Amygdala (tissue), 56 donors: Measurements from ENCODE around the gene NEDD4L.

Experiments
- DNase-seq, 56 donors: peaks; one replicate each; lab custom pipeline; 2025; lab: John Stamatoyannopoulos, UW

NEDD4L gene

DNA sequence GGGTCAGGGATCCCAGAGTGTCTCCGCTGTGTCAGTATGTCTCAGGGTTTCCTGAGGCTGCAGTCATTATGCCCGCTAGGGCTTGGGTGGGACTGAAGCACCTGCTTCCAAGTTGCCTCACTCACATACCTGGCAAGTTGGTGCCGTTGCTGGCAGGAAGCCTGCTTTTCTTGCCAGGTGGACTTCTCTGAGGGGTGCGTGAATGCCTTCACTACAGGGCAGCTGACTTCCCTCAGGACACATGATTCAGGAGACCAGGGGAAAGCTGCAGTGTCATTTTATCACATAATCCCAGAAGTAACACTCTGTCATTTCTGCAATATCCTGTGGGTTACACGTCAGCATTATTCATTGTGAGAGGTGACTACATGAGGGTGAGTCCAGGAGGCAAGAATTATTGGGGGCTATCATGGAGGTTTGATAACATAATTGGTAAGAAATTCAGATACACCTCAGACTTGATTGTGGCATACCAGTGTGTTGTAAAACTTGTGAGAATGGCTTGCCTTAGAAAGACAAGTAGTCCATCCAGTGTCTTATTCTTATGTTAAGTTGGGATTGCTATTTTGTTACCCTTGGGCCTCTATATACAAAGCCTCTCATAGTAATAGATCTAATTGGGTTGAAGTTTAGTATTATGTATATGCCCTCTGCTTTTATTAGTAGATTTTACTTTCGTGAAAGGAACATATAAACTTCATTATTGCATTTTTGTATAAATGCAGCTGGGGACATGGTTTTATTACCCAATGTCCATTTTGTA lies 44.1 kb downstream of the NEDD4L start:
- no peak for DNase-seq

DNA sequence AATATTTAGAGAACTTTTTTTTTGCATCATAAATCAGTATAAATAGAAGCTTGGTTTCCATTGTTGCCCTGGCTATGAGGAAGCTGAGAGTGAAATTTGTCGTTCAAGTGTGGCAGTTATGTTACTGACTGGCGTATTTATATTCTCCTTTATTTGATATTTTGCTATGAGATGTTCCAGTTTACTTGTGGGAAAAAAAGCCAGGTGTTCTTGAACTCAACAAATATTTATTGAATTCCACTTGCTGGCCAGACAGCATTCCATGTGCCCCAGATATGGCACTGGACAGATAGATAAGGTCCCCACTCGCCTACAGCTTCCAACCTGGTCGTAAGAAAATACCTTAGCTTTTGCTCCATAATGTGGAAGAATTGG lies 44.7 kb downstream of the NEDD4L start:
- no peak for DNase-seq

DNA sequence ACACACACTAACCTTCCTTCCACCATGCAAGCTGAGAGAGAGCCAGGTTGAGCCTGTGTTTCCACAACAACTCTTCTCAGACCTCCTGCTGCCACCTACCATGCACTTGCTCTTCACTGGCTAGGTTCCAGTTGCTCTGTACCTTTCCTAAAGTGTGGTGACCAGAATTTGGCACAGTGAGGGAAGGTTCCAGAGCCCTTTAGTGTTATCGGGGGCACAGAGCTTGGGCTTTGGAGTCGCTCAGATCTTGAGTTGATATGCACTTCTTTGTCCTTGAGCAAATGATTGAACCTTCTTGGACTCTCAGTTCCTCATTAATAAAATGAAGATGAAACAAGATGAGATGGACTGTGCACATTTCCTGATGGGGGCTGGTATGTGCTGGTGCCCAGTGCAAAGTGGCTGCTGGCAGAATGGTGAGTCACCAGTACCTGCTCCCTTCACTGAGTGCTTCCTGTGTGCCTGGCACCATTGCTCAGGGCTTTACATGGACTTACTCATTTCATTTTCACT lies 47.1 kb downstream of the NEDD4L start:
- no peak for DNase-seq

DNA sequence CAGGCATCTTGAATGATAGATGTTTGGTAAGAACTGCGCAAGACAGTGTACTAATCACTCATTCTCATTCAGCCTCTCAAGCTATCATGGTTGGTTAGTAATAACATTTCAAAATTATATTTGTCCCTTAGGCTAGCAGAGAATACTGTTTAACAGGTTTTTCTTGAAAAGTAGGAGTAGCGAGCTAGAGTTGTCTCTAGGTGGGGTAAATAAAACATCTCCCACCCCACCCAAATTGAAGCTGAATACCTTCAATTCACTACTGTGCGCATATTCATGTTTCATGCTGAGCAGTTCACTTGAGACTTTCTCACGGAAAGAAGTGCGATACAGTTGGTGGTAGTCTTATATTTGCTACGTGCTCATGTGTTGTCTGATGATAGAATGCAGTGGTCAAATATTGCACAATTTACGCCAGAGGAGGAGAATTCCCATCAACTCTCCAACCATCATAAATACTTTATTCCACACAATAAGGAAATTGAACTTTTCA lies 49.3 kb downstream of the NEDD4L start:
- no peak for DNase-seq

DNA sequence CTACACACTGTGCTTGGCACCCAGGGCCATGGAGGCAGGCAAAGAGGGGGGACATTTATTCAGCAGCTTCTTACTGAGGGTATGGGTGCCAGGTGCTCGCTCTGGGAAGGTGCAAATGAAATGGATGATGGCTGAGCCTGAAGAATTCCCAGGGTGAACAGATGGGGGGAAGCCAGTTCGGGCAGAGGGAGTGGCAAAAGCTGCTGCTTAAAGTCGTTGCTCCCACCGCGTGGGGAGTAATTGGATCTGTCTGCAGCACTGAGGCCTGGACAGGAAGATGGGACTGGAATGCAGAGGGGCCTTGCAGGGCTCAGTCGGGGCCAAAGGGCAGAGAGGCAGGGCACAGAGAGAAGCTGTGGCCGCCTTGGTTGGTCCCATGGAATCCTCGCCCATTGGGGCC lies 51.2 kb downstream of the NEDD4L start:
- no peak for DNase-seq

DNA sequence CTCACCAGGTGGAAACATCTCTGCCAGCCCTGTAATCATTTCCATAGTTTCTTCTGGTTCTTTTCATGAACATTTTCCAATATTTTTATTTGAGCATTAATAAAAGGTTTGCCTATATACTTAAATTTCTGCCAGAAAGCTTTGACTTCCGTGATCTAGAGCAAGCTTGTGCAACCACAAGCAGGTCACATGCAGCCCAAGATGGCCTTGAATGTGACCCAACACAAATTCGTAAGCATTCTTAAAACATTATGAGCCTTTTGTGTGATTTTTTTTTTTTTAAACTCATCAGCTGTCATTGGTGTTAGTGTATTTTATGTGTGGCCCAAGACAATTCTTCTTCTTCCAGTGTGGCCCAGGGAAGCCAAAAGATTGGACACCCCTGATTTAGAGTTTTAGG lies 51.6 kb downstream of the NEDD4L start:
- no peak for DNase-seq

DNA sequence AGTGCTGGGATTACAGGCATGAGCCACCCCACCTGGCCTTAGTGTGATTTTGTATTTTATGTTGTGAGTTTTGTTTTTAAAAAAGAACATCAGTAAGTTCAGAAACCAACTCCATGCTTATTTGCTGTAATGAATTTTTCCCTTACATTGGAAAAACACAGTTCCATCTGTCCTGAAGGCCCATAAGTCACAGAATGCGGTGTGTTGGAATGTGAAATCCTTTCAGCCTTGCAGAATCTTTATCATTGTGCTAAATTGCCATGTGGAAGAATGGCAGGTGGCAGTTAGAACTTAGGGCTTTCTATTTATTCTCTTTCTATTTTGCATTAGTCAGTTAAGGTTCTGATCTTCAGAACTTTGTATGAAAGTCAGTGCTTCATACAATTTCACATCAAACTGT lies 52.6 kb downstream of the NEDD4L start:
- no peak for DNase-seq

DNA sequence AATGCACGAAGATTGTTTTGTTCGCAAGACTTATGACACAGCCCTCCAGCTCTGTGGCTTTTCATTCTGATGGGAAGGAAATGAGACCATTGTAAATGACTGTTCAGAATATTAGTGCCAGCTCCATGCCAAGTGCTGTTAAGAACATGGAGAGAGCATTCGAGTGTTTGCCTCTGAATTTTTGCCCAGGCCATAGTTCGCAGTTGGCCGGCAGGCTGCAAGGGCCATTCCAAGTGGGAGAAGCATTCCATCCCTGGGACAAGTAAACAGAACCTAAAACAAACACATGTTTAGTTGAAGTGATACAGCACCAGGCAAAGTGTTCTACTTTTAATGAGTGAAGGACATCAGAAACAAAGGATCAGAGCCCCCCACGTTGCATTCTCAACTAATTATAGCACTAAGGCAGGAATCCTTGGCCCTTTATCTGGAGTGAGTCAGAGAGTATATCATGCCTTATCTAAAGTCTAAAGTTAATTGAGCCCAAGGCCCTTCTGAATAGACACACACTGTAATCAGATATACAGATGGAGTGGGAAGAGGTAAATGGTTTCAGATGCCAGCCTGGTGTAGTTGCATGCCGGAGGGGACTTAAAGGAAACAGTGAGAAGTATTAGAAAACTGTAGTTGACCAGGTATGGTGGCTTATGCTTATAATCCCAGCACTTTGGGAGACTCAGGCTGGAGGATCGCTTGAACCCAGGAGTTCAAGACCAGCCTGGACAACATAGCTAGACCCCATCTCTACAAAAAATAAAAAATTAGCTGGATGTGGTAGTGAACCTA lies 53.3 kb downstream of the NEDD4L start:
- peak in 3 of 56 donors; percentile 6 to 15 (median 12) for DNase-seq

DNA sequence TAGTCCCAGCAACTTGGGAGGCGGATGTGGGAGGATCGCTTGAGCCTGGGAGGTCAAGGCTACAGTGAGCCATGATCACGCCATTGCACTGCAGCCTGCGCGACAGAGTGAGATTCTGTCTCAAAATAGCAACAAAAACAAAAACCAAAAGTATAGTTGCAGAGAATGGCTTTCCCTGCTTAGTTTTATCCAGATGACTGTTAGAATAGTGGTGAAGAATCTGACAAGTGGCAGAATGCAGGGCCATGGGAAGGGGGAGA lies 53.8 kb downstream of the NEDD4L start:
- no peak for DNase-seq

DNA sequence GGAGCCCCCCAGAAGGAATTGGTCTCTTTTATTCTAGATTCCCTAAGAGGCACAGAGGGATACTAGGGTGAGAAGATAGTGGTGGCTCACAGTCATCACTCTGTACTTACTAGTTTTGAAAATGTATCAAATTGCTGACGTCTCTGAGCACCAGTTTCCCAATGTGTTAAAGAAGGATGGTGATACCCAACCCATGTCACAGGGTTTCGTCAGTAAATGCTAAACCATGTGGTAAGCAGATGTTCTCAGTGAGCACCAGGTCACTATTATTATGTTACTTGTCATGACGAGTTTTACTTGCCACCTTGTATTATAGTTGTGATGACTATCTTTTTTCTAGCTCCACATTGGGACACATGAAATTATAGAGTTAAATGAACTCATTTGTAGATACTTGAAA lies 54.7 kb downstream of the NEDD4L start:
- no peak for DNase-seq

DNA sequence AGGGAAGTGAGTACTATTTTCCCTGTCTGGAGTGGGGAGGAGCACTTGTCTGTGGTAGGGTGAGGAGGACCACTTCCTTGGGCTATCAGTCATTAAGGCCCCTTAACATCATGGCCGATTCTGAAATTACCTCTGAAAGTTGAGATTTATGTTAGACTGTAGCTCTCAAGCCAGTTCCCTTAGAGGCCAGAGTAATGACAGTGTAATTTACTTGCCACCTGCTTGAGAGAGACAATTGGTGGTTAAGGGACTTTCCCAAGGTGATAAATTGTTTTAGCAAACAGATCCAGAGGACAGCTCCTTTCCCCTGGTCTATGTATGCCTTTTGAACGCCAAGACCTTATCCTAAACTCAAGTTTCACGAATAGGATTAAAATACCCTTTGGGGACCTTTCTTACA lies 56.1 kb downstream of the NEDD4L start:
- DNase-seq, result no peak

DNA sequence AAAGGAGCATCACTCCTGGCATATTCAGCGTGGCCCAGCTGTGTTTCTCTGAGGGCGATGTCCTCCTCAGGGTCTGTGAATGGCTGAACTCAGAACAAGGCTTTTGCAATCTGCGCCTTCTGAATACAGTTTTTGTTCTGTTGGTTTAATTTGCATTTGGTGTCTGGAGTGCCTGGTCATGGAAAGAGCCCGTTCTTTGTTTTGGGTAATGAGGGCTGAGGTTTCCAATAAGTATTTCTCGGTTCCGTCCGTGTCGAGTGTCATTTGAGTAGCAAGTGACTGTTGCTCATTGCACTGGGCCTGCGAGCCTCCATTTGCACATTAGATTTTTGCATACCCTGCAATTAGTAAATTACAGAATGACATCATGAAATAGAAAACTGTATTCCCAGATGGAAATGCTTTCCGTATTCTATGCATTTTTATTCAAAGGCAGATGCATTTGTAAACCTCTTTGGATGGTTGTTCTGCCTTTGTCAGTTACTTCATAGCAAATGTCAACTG lies 57.3 kb downstream of the NEDD4L start:
- peak in 51 of 56 donors; percentile 13 to 91 (median 61) for DNase-seq

DNA sequence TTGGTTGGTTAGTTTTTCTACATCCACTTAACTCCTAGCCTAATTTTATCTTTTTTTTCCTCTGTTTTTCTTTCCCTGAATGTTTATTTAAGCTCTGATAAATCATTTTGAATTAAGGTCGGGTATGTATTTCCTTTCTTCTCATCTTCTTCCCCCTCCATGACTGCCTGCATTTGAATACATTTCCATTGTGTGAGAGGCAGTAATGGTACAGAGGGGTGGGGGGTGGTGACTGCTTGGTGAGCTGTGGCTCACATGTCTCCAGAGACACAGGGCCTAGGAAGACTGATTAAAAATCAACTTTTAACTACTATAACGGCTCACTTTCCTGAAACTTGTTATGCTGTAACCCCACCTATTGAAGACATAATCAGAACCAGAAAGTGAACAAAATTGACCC lies 58.0 kb downstream of the NEDD4L start:
- no peak for DNase-seq

DNA sequence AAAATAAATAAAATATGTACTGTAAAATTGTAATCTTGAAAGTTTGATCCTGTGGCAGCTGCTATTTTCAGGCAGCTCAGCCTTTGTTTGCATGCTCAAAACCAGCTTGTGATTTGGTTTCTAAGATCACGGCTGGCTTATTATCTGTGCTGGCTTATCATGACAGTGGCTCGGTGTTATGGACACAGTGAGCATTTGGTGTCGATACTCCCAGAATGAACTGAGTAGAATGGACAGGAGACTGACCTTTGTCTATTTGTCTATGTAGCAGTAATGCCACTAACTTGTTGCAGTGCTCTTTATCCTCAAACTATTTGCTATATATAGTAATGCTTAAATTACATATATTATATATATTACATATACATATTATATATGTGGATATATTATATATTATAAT lies 58.8 kb downstream of the NEDD4L start:
- no peak for DNase-seq

DNA sequence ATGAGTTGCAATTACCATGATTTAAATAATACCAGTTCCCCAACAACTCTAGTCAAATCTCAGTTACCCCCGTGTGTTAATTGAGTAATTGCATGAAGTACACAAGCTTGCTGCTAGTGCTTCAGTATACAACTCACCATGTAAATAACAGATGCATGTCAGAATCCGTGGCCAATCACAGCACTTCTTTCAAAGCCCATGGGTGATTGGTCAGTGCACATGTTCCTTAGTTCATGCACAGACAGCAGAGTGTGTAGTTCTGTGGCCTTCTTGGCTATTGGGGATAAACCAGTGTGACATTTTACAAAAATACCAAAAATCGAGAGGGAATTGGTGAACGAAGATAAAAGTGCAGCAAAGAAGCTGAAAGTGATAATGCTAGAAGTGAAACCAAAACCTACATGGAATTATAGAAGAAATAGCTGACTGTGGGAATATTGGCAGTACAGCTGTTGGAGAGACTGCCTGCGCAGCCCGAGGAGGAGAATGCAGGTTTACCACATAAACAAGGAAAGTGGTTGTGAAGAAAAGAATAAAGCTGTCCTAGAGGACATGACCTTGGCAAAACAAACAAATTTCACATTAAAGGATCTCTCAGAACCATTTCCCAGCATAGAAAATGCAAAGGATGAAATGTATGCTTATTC lies 59.4 kb downstream of the NEDD4L start:
- DNase-seq, result peak in 4 of 56 donors; percentile 8 to 35 (median 20)

DNA sequence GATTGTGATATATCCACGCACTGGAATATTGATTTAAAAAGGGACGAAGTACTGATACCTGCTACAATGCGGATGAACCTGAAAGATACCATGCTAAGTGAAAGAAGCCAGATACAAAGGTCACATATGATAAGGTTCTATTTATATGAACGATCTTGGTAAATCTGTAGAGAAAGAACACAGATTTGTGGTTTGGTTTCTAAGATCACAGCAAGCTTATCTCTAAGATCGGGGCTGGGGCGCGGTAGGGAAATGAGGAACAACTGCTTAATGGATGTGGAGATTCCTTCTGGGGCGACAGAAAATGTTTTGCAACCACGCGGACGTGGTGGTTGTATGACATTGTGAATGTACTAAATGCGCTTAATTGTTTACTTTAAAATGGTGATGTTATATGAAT lies 60.1 kb downstream of the NEDD4L start:
- DNase-seq, result no peak

DNA sequence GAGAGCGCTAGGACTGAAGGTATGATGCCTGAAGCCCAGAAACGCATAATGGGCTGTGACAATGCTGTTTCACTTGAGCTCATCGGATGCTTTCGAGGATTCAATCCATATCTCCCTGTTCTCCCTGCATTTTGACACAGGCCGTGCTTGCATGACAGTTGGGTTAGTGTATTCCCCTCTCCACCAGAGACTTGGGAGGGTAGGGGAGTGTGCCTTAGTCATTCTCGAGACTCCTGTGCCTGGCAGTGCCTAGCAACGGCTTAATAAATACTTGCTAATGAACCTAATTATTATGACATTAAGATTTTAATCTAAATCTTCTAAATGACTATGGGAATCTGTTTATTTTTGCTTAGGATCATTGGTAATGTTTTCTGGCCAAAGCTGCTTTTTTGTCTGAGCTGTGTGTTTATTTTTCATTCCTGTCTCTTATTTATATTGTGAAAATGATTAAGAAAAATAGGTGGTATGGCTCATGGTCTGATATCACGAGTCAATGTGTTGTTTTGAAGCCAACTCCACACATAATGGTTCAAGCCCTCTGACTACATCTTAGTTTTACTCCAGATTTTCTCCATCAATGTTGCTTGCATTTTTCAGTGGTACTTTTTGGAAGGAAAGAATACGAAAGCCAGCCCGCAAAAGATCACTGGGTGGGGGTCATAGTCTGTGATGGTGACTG lies 61.3 kb downstream of the NEDD4L start:
- peak in 2 of 56 donors; percentile 11 to 21 for DNase-seq

DNA sequence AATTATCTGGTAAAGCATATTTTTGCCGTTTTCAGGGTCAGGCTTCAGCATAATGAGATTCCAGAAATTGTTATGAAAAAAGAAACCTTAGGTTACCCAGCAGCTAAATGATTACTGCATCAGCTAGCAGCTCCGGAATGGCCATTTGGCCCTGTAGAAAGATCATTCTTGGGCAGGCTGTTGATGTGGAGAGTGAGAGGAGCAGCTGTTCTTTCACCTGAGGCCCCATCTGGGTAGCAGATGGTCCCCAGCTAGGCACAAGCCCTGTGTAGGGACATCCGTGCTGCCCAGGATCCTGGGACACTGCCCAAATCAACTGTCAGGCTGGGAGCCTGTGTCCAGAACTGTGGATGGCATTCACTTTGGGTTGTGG lies 61.8 kb downstream of the NEDD4L start:
- peak in 2 of 56 donors; percentile 5 to 15 for DNase-seq

DNA sequence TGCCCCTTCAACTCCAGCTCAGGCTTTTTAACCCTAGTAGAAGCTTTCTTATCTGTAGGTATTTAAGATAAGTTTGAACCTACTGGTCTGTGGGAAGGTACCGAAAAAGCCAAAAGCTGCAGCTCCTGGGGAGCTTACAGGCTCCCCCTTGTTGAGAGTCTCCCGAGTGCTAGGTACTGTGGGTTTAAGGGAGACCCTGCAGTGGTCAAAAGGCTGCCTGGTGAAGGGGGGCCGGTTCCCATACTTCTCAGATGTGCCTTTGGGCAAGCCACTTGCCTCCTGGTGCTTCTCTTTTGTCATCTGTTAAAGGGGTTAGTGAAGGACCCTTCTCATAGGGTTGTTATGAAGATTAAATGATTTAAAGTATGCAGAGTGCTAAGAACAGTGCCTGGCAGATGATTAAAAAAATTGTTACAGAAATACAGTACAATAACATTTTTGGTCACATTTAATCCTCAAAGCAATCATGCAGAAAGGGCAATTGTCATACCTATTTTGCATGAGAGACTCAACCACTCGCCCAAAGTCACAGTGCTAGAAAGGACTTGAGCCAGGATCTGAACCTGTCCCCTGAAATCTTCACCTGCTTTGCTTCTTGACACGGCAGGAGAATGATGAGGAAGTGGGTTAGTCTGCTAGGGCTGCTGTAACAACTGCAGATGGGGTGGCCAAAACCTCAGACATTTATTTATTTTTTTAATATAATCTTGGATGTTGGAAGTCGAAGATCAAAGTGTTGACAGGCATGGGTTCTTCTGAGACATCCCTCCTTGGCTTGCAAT lies 62.5 kb downstream of the NEDD4L start:
- DNase-seq, result no peak

DNA sequence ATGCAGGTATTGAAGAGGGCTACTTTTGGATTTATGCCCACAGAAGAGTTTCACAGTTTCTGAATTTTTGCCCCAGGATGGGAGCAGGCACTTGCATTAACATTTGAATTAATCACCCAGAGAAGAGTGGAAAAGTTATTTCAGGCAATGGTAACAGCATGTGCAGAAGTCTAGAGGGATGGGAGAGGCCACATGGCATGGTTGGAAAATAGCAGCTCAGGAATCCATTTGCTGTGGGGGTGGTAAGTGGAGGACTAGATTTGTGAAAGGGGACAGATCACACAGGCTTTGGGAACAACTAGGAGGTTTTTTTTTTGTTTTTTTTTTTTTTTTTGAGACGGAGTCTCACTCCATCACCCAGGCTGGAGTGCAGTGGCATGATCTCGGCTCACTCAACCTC lies 65.2 kb downstream of the NEDD4L start:
- DNase-seq, result peak in 2 of 56 donors; percentile 8 to 10
